ENCODE data around the gene ERP27. TPM values are rescaled to one million over a fixed set of nuclear protein-coding genes. Genes with fewer than 3 reads are reported as not detected.
A peak's percentile ranks its signal among the peaks of the same experiment; 100 is the strongest.

The ERP27 gene
- total RNA-seq, 1 donor from 2014 or later: 58.1 TPM

DNA sequence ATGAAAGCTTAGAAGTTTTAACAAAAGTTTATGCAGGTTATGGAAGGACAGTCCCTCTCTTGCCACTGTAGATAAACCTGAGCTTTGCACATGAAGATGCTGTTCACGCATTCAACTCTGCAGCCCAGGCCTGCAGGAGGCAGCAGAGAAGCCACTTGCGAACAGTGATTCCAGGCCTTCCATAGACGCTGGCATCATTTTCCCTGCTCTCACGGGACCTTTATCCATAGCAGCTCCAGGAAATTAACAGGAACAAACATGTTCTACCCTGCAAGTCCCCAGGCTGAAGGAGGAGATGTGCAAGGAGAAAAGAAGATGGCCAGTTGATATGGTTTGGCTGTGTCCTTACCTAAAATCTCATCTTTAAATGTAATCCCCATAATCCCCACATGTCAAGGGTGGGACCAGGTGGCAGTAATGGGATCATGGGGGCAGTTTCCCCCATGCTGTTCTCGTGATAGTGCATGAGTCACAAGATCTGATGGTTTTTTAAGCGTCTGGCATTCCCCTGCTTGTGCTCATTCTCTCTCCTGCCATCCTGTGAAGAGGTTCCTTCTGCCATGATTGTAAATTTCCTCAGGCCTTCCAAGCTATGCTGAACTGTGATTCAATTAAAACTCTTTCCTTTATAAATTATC, 2.0 kb downstream of the ERP27 start:
- no peak for DNase-seq (ENCODE audit: low spot score in 2 of 2, unreplicated experiment in 2 of 2)
- peak overlapping the region; percentile 58 for H3K27ac Mint-ChIP-seq
- no peak overlapping the region for H3K4me3 Mint-ChIP-seq
- peaks cover 2% of the 10 kb centered on the region for H3K36me3 Mint-ChIP-seq
- H3K27me3 Mint-ChIP-seq (ENCODE audit: low read depth): no peaks in the 10 kb centered on the region
- H3K9me3 Mint-ChIP-seq: peaks cover 14% of the 10 kb centered on the region
- peaks cover 46% of the 10 kb centered on the region for H3K4me1 Mint-ChIP-seq
- TF ChIP-seq, protein P1, sequence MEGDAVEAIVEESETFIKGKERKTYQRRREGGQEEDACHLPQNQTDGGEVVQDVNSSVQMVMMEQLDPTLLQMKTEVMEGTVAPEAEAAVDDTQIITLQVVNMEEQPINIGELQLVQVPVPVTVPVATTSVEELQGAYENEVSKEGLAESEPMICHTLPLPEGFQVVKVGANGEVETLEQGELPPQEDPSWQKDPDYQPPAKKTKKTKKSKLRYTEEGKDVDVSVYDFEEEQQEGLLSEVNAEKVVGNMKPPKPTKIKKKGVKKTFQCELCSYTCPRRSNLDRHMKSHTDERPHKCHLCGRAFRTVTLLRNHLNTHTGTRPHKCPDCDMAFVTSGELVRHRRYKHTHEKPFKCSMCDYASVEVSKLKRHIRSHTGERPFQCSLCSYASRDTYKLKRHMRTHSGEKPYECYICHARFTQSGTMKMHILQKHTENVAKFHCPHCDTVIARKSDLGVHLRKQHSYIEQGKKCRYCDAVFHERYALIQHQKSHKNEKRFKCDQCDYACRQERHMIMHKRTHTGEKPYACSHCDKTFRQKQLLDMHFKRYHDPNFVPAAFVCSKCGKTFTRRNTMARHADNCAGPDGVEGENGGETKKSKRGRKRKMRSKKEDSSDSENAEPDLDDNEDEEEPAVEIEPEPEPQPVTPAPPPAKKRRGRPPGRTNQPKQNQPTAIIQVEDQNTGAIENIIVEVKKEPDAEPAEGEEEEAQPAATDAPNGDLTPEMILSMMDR (IDR thresholded peaks at IDR 0.05; ENCODE audit: unreplicated experiment): no peak

DNA sequence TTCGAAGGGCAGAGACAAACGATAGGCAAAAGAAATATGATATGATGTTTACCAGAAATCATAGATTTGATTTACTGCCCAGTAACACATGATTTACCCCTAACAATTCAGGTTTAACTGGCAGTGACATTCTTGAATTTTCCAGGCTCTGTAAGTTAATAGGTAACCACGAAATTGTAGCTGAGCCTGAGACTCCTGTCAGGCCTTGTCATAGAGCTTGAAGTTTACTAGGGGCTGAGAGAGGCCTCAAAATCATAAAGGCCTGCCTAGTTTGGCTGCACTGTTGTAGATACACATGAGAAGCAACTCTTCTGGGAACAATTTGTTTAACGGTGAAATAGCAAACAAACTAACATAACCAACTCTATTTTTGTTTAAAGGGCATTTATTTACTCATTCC, 3.3 kb downstream of the ERP27 start:
- TF ChIP-seq, protein P1 (IDR thresholded peaks at IDR 0.05; ENCODE audit: unreplicated experiment): no peak
- DNase-seq (ENCODE audit: low spot score in 2 of 2, unreplicated experiment in 2 of 2): no peak
- Mint-ChIP-seq H3K36me3 (peaks cover 2% of the 10 kb centered on the region), H3K4me1 (peaks cover 58% of the 10 kb centered on the region), H3K27me3 (ENCODE audit: low read depth) (no peaks in the 10 kb centered on the region), H3K9me3 (peaks cover 7% of the 10 kb centered on the region), H3K4me3 (no peak overlapping the region), H3K27ac (peak overlapping the region; percentile 88)

DNA sequence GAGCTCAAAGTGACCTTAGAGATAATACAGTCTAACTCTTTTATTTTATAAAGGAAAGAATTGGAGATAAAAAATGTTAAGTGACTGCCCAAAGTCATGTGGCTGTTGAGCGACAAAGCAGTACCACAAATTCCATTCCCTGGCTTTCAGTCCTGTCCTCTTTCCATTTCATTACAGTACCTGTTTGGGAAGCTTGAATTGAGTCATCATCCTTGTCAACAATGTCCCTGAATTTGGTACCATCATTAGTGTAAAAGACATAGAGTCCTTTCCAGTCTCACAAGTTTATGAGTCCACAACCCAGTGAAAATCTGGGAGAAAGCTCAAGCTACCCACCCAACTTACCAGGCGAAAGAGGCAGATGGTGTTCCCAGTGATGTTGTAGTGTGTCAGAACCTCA, 3.8 kb downstream of the ERP27 start:
- H3K4me3 Mint-ChIP-seq: no peak overlapping the region
- H3K27ac Mint-ChIP-seq: peak overlapping the region; percentile 88
- H3K9me3 Mint-ChIP-seq: peaks cover 4% of the 10 kb centered on the region
- peaks cover 2% of the 10 kb centered on the region for H3K36me3 Mint-ChIP-seq
- TF ChIP-seq, protein P1 (IDR thresholded peaks at IDR 0.05; ENCODE audit: unreplicated experiment): no peak
- no peak for DNase-seq (ENCODE audit: low spot score in 2 of 2, unreplicated experiment in 2 of 2)
- peaks cover 59% of the 10 kb centered on the region for H3K4me1 Mint-ChIP-seq
- H3K27me3 Mint-ChIP-seq (ENCODE audit: low read depth): no peaks in the 10 kb centered on the region

DNA sequence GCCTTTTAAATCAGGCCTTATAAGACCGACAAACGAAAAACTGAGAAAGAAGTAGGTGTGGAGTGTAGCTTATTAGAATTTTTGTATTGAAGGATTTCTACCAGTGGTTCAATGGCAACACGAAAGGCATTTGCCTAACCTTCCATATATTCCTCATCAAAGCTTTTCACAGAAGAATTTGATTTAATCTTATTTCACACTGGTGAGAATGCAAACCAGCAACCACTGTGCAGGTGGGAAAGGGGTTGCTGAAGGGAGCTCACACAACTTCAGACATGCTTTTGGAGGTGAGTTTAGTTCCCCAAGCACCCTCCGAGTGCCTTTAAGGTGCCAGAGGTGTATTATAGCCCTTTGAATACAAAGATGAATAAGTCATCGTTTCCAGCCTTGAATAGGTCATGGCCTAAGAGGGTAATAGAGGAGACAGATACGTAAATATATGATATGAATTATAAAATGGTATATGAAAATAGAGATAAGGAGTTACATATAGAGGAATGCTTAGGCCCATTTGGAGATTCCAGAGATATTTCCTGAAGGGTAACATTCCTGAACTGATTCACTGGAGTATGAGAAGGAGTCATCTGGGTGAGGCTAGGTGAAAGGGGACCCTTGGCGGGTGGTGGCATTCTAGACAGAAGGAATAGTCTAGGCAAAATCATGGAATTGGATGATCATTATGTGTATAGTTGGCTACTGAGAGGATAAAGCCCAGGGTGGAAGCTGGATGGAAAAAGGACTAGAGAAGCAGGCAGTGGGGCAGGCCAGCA, 6.4 kb downstream of the ERP27 start:
- TF ChIP-seq, protein P1 (IDR thresholded peaks at IDR 0.05; ENCODE audit: unreplicated experiment): no peak
- Mint-ChIP-seq H3K4me1 (peaks cover 76% of the 10 kb centered on the region), H3K9me3 (peaks cover 4% of the 10 kb centered on the region)

DNA sequence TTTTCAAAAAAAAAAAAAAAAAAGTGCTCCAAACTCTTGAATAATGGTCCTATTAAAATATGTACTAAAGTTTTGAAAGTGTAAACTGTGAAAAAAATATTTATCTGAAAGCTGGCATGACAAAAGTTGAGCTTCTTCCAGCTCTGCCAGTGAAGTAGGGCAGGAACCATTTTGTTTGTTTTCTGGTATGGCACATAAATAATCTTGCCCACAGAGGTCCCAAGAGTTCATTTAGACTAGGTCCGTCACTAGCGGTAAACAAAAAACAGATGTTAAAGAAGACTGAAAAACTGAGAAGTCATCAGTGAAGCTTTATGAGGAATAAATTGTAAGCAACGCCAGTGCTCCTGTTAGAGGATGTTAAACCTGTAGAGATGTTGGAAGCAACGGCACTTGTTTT, 7.0 kb downstream of the ERP27 start:
- Mint-ChIP-seq H3K4me3 (no peak overlapping the region), H3K9me3 (peaks cover 4% of the 10 kb centered on the region), H3K27ac (peak overlapping the region; percentile 98), H3K4me1 (peaks cover 77% of the 10 kb centered on the region), H3K36me3 (peaks cover 2% of the 10 kb centered on the region), H3K27me3 (ENCODE audit: low read depth) (no peaks in the 10 kb centered on the region)
- no peak for DNase-seq (ENCODE audit: low spot score in 2 of 2, unreplicated experiment in 2 of 2)
- TF ChIP-seq, protein P1 (IDR thresholded peaks at IDR 0.05; ENCODE audit: unreplicated experiment): no peak

More for the DNA sequence above, 6.4 kb downstream of the ERP27 start:
- peak overlapping the region; percentile 98 for H3K27ac Mint-ChIP-seq
- H3K4me3 Mint-ChIP-seq: no peak overlapping the region
- DNase-seq (ENCODE audit: low spot score in 2 of 2, unreplicated experiment in 2 of 2): no peak
- H3K36me3 Mint-ChIP-seq: peaks cover 2% of the 10 kb centered on the region
- H3K27me3 Mint-ChIP-seq (ENCODE audit: low read depth): no peaks in the 10 kb centered on the region

Data from mesothelial cell of epicardium (in vitro differentiated cells).